LNCaP clone FGC (cell line): ENCODE data around the gene PIK3R6.

Source experiments
- DNase-seq: peaks from one replicate; pipeline ENCODE4 v3.0.0-alpha.2; 2011; ENCODE audit warnings: low read depth
- H3K4me3 ChIP-seq: 2 replicates; pipeline ENCODE4 v1.5.1; 2011; ENCODE audit warnings: mild to moderate bottlenecking, low read depth, low read length, control low read depth
- TF ChIP-seq, protein P1 (sequence below): IDR thresholded peaks from 2 replicates; pipeline ENCODE4 v1.5.1; 2012; ENCODE audit warnings: mild to moderate bottlenecking; ENCODE audit not compliant: control insufficient read depth, insufficient read depth; ENCODE audit errors: extremely low read depth

PIK3R6 gene

DNA sequence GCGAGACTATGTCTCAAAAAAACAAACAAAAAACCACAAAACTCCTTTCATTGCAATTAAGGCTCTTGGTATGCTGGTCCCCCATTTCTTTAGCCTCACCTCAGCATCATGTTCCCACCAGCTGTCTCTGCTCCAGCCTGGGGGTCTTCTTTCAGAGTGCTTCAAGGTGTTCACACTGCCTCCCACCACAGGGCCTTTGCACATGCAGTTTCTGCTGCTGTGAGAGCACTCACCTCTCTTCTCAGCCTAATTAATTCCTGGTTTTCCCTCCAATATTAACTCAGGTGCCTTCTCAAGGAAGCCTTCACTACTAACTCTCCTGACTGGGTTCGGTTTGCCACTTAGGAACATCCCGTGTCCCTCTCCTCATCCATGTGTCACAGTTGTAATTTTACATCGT, 15.9 kb upstream of the PIK3R6 start:
- DNase-seq: no peak
- H3K4me3 ChIP-seq: no peak overlapping the region
- TF ChIP-seq, protein P1, sequence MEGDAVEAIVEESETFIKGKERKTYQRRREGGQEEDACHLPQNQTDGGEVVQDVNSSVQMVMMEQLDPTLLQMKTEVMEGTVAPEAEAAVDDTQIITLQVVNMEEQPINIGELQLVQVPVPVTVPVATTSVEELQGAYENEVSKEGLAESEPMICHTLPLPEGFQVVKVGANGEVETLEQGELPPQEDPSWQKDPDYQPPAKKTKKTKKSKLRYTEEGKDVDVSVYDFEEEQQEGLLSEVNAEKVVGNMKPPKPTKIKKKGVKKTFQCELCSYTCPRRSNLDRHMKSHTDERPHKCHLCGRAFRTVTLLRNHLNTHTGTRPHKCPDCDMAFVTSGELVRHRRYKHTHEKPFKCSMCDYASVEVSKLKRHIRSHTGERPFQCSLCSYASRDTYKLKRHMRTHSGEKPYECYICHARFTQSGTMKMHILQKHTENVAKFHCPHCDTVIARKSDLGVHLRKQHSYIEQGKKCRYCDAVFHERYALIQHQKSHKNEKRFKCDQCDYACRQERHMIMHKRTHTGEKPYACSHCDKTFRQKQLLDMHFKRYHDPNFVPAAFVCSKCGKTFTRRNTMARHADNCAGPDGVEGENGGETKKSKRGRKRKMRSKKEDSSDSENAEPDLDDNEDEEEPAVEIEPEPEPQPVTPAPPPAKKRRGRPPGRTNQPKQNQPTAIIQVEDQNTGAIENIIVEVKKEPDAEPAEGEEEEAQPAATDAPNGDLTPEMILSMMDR: no peak

DNA sequence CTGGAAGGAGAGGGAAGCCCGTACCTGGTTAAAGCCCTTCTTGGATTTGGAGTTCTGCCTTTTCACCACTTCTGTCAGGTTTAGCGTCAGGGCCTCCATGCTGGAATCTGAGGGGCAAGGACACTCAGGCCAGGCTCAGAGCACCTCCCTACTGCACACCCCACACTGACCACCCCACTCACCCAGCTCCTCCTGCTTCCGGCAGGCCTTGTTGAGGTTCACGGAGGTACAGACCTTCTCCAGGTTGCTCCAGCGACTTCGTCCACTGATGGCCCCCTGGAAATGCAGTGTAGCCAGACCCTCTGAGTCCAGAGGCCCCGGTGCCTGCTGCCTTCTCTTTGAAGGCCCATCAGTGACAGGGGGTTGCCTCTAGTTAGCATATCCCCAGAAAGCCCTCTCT, 14.1 kb upstream of the PIK3R6 start:
- no peak overlapping the region for H3K4me3 ChIP-seq
- TF ChIP-seq, protein P1: no peak
- DNase-seq: no peak

DNA sequence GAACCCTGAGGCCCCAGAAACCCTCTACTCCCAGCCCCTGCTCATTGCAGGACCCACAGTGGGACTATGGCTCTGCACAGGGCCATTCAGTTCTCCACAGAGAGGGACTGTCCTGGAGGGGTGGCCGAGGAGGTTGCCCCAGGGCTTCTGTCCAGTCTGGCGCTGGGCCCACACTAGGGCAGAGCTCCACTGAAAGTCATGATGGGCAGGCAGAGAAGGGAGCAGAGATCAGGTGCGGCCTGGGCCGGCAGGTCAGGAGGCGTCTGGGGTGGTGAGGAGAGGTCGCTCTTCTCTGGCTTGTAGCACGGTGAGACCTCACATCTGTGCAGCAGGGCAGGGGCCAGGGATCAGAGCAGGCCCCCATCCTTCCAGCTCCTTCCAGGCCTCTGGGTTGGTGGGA, 13.0 kb upstream of the PIK3R6 start:
- DNase-seq: no peak
- no peak overlapping the region for H3K4me3 ChIP-seq
- TF ChIP-seq, protein P1: no peak

DNA sequence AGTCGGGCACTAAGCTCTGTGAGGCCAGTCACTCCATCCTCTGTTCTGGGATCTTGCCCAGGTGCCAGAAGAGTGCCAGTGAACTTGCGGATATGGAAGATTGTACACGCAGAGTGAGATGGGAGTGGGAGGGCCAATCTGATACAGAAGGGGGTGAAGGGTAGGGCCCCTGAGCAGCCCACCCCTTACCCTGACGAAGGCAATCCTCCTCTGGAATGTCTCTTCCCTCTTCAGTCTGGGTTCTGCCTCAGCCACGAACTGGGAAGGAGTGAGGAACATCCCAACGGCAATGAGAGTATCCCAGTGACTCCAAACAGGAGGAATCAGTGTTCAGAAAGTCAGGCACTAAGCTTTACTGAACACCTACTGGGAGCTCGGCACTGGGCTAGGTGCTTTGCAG, 11.9 kb upstream of the PIK3R6 start:
- TF ChIP-seq, protein P1: no peak
- DNase-seq: no peak
- H3K4me3 ChIP-seq: no peak overlapping the region

DNA sequence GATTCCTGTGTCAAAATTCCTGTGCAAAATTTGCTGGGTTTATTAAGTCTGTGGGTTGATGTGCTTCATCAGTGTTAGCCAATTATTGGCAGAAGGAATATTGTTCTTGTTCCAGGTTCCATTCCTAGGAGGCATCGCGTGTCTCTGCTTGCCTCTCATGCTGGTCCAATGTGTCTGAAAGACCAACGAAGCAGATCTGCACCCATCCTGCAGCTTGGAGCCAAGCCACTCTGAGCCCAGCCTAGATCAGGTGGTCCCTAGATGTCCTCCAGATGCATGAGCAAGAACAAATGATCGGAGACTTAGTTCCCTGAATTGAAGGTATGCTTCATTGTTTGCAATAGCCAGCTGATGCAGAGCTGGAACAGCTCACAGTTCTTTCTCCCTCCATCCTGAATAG, 10.5 kb upstream of the PIK3R6 start:
- TF ChIP-seq, protein P1: no peak
- no peak overlapping the region for H3K4me3 ChIP-seq

DNA sequence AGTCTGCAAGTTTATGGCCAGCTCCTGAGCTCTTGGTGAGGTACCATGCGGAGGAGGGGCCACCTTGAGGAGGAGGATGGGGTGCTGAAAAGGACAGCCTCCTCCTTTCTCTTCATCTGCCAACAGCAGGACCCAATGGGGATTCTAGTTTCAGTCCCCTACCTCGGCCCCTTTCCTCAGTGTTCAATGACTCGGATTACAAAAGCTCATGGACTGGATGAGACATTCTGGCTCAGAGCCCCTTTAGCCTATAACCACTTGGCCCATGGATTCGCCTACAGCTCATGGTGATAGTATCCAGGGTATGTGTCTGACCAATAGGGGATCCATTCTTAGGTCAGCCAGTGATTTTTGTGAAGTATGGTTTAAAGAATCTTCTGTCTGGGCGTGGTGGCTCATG, 8.5 kb upstream of the PIK3R6 start:
- TF ChIP-seq, protein P1: no peak
- DNase-seq: no peak
- no peak overlapping the region for H3K4me3 ChIP-seq

More for the DNA sequence above, 10.5 kb upstream of the PIK3R6 start:
- DNase-seq: no peak

DNA sequence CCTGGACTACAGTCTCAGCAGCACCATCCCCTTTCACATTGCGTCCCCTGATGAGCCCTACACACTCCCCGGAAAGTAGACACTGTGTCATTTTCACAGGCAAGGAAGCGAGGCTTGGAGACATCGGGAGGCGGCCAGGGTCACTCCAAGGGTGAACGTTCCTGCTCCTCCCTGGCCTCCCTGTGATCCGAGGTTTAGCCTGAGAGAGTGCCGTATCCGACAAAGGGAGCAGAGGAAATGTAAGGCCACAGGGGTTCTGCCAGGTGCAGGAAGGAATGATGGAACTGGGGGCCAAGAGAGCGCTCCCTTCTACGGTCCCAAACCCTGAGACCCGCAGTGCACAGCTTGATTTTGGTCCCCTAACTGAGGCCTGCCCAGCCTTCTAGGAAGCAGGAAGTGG, 8.0 kb upstream of the PIK3R6 start:
- no peak for DNase-seq
- H3K4me3 ChIP-seq: no peak overlapping the region
- TF ChIP-seq, protein P1: no peak
